Panc1 (cell line): ENCODE measurements around the gene CASR. TPM values are rescaled to one million over a fixed set of nuclear protein-coding genes. Genes with fewer than 3 reads are reported as not detected.

Source experiments
- ATAC-seq: fragments of 200-7000 bp; cut with Tn5 transposase; 2 replicates; pipeline ENCODE4 v1.9.1; 2020; ENCODE audit warnings: mild to moderate bottlenecking, moderate library complexity
- BruUV-seq: library from RNA; stranded (reverse); fragments of 400-500 nt; replicated peaks from 2 replicates; lab custom pipeline; 2021; lab: Mats Ljungman, UMichigan
- CTCF ChIA-PET: fragments of 300-600 bp; sonication (Branson Sonifier 250); formaldehyde crosslinking; loops from one replicate; lab custom pipeline; 2022; ENCODE audit warnings: antibody characterized with exemption; lab: Charles Lee
- POLR2A ChIA-PET: fragments of 300-600 bp; sonication (Branson Sonifier 250); formaldehyde crosslinking; loops from one replicate; lab custom pipeline; 2022; ENCODE audit warnings: antibody characterized with exemption; lab: Charles Lee
- DNase-seq: peaks from one replicate; pipeline ENCODE4 v3.0.0-alpha.2; 2010; ENCODE audit warnings: low read depth, low spot score
- H3K27ac ChIP-seq: 2 replicates; pipeline ENCODE4 v1.5.1; 2011; ENCODE audit warnings: mild to moderate bottlenecking, low read length, inconsistent platforms
- H3K27me3 ChIP-seq: fragments of 200-500 bp; sonication (Bioruptor generic); 2 replicates; pipeline ENCODE4 v1.6.0; 2014; ENCODE audit warnings: low read length, inconsistent platforms; ENCODE audit not compliant: control insufficient read depth, insufficient read depth
- H3K36me3 ChIP-seq: fragments of 200-500 bp; sonication (Bioruptor generic); 2 replicates; pipeline ENCODE4 v1.5.1; 2014; ENCODE audit warnings: inconsistent platforms, mild to moderate bottlenecking, low read length, moderate library complexity; ENCODE audit not compliant: control insufficient read depth, insufficient read depth
- H3K4me1 ChIP-seq: 2 replicates; pipeline ENCODE4 v1.5.1; 2011; ENCODE audit warnings: inconsistent platforms, mild to moderate bottlenecking, low read length, moderate library complexity; ENCODE audit not compliant: control insufficient read depth, insufficient read depth
- H3K4me3 ChIP-seq, 2 experiments: 2 replicates each; pipeline ENCODE4 v1.5.1; 2011 to 2012; ENCODE audit warnings: low read depth in 2 of 2, low read length in 2 of 2, mild to moderate bottlenecking in 2 of 2, inconsistent platforms in 1 of 2, moderate library complexity in 1 of 2
- H3K9me3 ChIP-seq: fragments of 200-500 bp; sonication (Bioruptor generic); 2 replicates; pipeline ENCODE4 v1.5.1; 2014; ENCODE audit warnings: low read depth, mild to moderate bottlenecking, inconsistent platforms, low read length, moderate library complexity; ENCODE audit not compliant: control insufficient read depth, insufficient read depth
- CTCF ChIP-seq: fragments of 450-650 bp; IDR thresholded peaks from 2 replicates; pipeline ENCODE4 v1.5.1; 2017; ENCODE audit warnings: mild to moderate bottlenecking
- POLR2AphosphoS5 ChIP-seq: IDR thresholded peaks from 2 replicates; pipeline ENCODE4 v1.6.1; 2012; ENCODE audit warnings: mild to moderate bottlenecking, low read depth, low read length, moderate library complexity
- REST ChIP-seq, 2 experiments: IDR thresholded peaks; 2 replicates each; pipeline ENCODE4 v1.6.1; 2011 to 2012; ENCODE audit warnings: low read depth in 2 of 2, control low read depth in 1 of 2, low read length in 1 of 2, mild to moderate bottlenecking in 1 of 2, moderate library complexity in 1 of 2; ENCODE audit not compliant: insufficient read depth in 1 of 2
- SIN3A ChIP-seq: IDR thresholded peaks from 2 replicates; pipeline ENCODE4 v1.6.1; 2012; ENCODE audit warnings: low read depth, mild to moderate bottlenecking, low read length, moderate library complexity, borderline replicate concordance; ENCODE audit not compliant: insufficient read depth
- TCF7L2 ChIP-seq: IDR thresholded peaks from 2 replicates; pipeline ENCODE4 v1.6.1; 2011; ENCODE audit warnings: mild to moderate bottlenecking, low read depth, low read length, inconsistent platforms
- in situ Hi-C: cut with HindIII; loops from 2 replicates; pipeline ENCODE4 v1.10.0; 2016; ENCODE audit warnings: low sequenced_read_pairs, low pct_unique_long_range_greater_than_20kb
- intact Hi-C: fragments of 100-400 bp; cut with micrococcal nuclease; formaldehyde crosslinking; loops from one replicate; pipeline ENCODE4 v1.10.0; 2022; ENCODE audit not compliant: unreplicated experiment
- total RNA-seq: library from RNA; stranded (reverse); gene quantifications from one replicate; pipeline ENCODE4 v1.2.1, GENCODE V29; 2021; ENCODE audit not compliant: unreplicated experiment

CASR gene
- total RNA-seq, 1 experiment from 2014 or later = not detected

- ChIA-PET POLR2A (interaction anchor here (0.6 kb wide), 1 partner anchor 10 kb away, joined by 3 read pairs; no protein-coding TSS in a partner anchor), CTCF (no interaction called here)
- H3K4me1 ChIP-seq = no peaks in the 10 kb centered on the region
Observed at GRCh38 chr3:122273498-122273897, 90.0 kb downstream of the CASR start.

GRCh38 chr3:122281891-122282290 is 98.4 kb downstream of the CASR start:
- ATAC-seq = no peak
- Histone ChIP-seq H3K4me3 (no peak overlapping the region), H3K27ac (no peak overlapping the region), H3K9me3 (no peaks in the 10 kb centered on the region), H3K27me3 (peaks cover 15% of the 10 kb centered on the region; the same call in 1 of the 2 replicates), H3K4me1 (no peaks in the 10 kb centered on the region), H3K36me3 (no peaks in the 10 kb centered on the region)
- CTCF ChIA-PET = no interaction called here
- no TSS peak for BruUV-seq
- TF ChIP-seq SIN3A = no peak
- TF ChIP-seq POLR2AphosphoS5 = no peak
- no peak for TF ChIP-seq REST (IDR thresholded peaks at IDR 0.05; ENCODE audit: insufficient read depth in 1 of 2, low read depth in 2 of 2, low read length in 1 of 2)
- TF ChIP-seq TCF7L2 = no peak
- no peak for TF ChIP-seq CTCF
- DNase-seq = no peak
- in situ Hi-C loops (no loop called here), intact Hi-C loops (no loop called here)
- POLR2A ChIA-PET = no interaction called here

More at GRCh38 chr3:122273498-122273897, 90.0 kb downstream of the CASR start:
- no TSS peak for BruUV-seq
- no peak overlapping the region for H3K4me3 ChIP-seq
- no peak for DNase-seq
- no peak overlapping the region for H3K27ac ChIP-seq
- no peak for TF ChIP-seq REST (IDR thresholded peaks at IDR 0.05; ENCODE audit: insufficient read depth in 1 of 2, low read depth in 2 of 2, low read length in 1 of 2)
- no peak for TF ChIP-seq CTCF
- no peak for TF ChIP-seq POLR2AphosphoS5
- TF ChIP-seq SIN3A = no peak
- TF ChIP-seq TCF7L2 = no peak
- peaks cover 8% of the 10 kb centered on the region for H3K27me3 ChIP-seq
- no peak for ATAC-seq
- intact Hi-C loops (no loop called here), in situ Hi-C loops (no loop called here)
- no peaks in the 10 kb centered on the region for H3K9me3 ChIP-seq
- H3K36me3 ChIP-seq = no peaks in the 10 kb centered on the region
